Measurements from ENCODE around the gene STAMBPL1. TPM values are rescaled to one million over a fixed set of nuclear protein-coding genes. Genes with fewer than 3 reads are reported as not detected.
A peak's percentile ranks its signal among the peaks of the same experiment; 100 is the strongest.
"Not testable (repeated sequence)": the region's sequence is repeated elsewhere in the genome, so short reads cannot be mapped to it uniquely, and the experiment has no call there.

Gene STAMBPL1
- total RNA-seq, 1 donor from 2014 or later, result 2.6 TPM

GRCh38 chr10:88833723-88834122 is 46.3 kb upstream of the STAMBPL1 start:
- no peaks in the 10 kb centered on the region for H3K36me3 ChIP-seq (ENCODE audit: control insufficient read depth, insufficient read depth, low read length)
- no peak for DNase-seq (ENCODE audit: low read depth)
- TF ChIP-seq CTCF (IDR thresholded peaks at IDR 0.05; ENCODE audit: insufficient read depth, low read length, severe bottlenecking), result no peak
- H3K27me3 ChIP-seq (ENCODE audit: control insufficient read depth, insufficient read depth, low read length), result no peaks in the 10 kb centered on the region
- no peak overlapping the region for H3K4me3 ChIP-seq (ENCODE audit: low read depth, low read length)
- no peak for FAIRE-seq

GRCh38 chr10:88835096-88835909 is 44.7 kb upstream of the STAMBPL1 start:
- peak; percentile 79 for TF ChIP-seq CTCF (IDR thresholded peaks at IDR 0.05; ENCODE audit: insufficient read depth, low read length, severe bottlenecking)
- FAIRE-seq, result no peak
- H3K27me3 ChIP-seq (ENCODE audit: control insufficient read depth, insufficient read depth, low read length), result no peaks in the 10 kb centered on the region
- no peak overlapping the region for H3K4me3 ChIP-seq (ENCODE audit: low read depth, low read length)
- no peaks in the 10 kb centered on the region for H3K36me3 ChIP-seq (ENCODE audit: control insufficient read depth, insufficient read depth, low read length)
- DNase-seq (ENCODE audit: low read depth), result peak; percentile 81

- Histone ChIP-seq H3K27me3 (ENCODE audit: control insufficient read depth, insufficient read depth, low read length) (no peaks in the 10 kb centered on the region), H3K4me3 (ENCODE audit: low read depth, low read length) (no peak overlapping the region), H3K36me3 (ENCODE audit: control insufficient read depth, insufficient read depth, low read length) (no peaks in the 10 kb centered on the region)
- DNase-seq (ENCODE audit: low read depth), result no peak
- FAIRE-seq, result no peak
- TF ChIP-seq CTCF (IDR thresholded peaks at IDR 0.05; ENCODE audit: insufficient read depth, low read length, severe bottlenecking), result no peak
Observed at GRCh38 chr10:88835910-88836221, 44.2 kb upstream of the STAMBPL1 start.

GRCh38 chr10:88837632-88838031 is 42.4 kb upstream of the STAMBPL1 start:
- H3K36me3 ChIP-seq (ENCODE audit: control insufficient read depth, insufficient read depth, low read length); FAIRE-seq; H3K27me3 ChIP-seq (ENCODE audit: control insufficient read depth, insufficient read depth, low read length); H3K4me3 ChIP-seq (ENCODE audit: low read depth, low read length): not testable (repeated sequence)
- peak; percentile 29 for DNase-seq (ENCODE audit: low read depth)

GRCh38 chr10:88838766-88839350 is 41.2 kb upstream of the STAMBPL1 start:
- TF ChIP-seq CTCF (IDR thresholded peaks at IDR 0.05; ENCODE audit: insufficient read depth, low read length, severe bottlenecking), result no peak
- DNase-seq (ENCODE audit: low read depth) (no peak), FAIRE-seq (no peak)
- no peaks in the 10 kb centered on the region for H3K27me3 ChIP-seq (ENCODE audit: control insufficient read depth, insufficient read depth, low read length)
- no peak overlapping the region for H3K4me3 ChIP-seq (ENCODE audit: low read depth, low read length)
- no peaks in the 10 kb centered on the region for H3K36me3 ChIP-seq (ENCODE audit: control insufficient read depth, insufficient read depth, low read length)

GRCh38 chr10:88840104-88840503 is 39.9 kb upstream of the STAMBPL1 start:
- H3K27me3 ChIP-seq (ENCODE audit: control insufficient read depth, insufficient read depth, low read length), result no peaks in the 10 kb centered on the region
- peak; percentile 87 for DNase-seq (ENCODE audit: low read depth)
- FAIRE-seq, result no peak
- no peaks in the 10 kb centered on the region for H3K36me3 ChIP-seq (ENCODE audit: control insufficient read depth, insufficient read depth, low read length)
- TF ChIP-seq CTCF (IDR thresholded peaks at IDR 0.05; ENCODE audit: insufficient read depth, low read length, severe bottlenecking), result no peak
- no peak overlapping the region for H3K4me3 ChIP-seq (ENCODE audit: low read depth, low read length)

All from bronchial epithelial cell (primary cell).